ENCODE measurements around the gene SRM.
"Not testable (repeated sequence)": the region's sequence is repeated elsewhere in the genome, so short reads cannot be mapped to it uniquely, and the experiment has no call there.

The SRM gene

GRCh38 chr1:11064942-11065341, 5.1 kb upstream of the SRM start:
- DNase-seq (ENCODE audit: low spot score), result no peak

DNA sequence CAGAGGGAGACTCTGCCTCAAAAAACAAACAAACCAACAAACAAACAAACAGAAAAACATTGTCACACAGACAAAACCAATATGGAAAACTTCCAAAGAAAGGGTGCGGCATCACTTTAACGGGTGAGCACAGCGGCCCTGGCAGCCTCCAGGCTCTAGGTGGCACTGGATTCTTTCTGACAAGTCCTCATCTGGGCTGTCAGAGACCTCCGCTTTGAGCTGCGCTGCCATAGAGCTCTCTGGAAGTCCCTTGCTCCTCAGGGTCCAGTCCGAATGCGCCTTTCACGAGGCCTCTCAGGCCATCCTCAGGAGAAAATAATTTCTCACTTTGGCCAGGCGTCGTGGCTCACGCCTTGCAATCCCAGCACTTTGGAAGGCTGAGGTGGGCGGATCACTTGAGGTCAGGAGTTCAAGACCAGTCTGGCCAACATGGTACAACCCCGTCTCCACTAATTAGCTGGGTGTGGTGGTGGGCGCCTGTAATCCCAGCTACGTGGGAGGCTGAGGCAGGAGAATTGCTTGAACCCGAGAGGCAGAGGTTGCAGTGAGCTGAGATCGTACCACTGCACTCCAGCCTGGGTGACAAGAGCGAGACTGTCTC, 4.2 kb upstream of the SRM start:
- not testable (repeated sequence) for DNase-seq (ENCODE audit: low spot score)

- peak; percentile 31 for DNase-seq (ENCODE audit: low spot score)
These were observed 3.2 kb upstream of the SRM start for GRCh38 chr1:11062965-11063401.

DNA sequence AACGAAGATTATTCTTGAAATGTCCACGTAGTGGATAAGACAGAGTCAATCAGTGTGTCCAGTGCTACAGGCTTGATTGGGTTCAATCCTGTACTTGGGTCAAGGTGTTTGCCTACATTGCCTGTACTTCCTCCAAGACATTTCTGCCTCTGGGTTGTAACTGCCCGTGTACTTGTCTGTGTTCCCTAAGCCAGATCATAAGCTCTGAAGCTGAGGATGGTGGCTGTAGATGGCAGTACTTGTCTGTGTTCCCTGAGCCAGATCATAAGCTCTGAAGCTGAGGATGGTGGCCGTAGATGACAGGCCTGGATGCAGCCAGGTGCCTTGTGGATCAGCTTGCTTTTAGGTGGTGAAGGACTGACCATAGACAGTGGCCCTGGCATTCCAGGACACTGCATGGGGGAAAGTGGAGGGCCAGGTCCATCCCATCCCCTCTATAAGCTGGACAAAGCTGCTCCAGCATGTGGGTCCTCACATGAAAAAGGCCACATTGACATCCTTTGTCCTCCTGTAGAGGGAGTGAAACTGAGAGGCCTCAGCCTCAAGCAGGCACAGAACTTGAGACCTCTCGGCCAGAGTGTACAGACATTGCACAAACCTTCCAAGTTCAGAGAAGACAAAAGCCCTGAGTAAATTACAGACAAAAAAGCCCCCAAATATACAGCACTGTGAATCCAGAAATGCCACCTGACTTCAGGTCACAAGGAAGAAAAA, 2.0 kb upstream of the SRM start:
- no peak for DNase-seq (ENCODE audit: low spot score)

GRCh38 chr1:11059155-11059967, 457 bp downstream of the SRM start:
- DNase-seq (ENCODE audit: low spot score), result no peak

- DNase-seq (ENCODE audit: low spot score), result no peak
These were observed 1.1 kb downstream of the SRM start for GRCh38 chr1:11058595-11059154.

DNA sequence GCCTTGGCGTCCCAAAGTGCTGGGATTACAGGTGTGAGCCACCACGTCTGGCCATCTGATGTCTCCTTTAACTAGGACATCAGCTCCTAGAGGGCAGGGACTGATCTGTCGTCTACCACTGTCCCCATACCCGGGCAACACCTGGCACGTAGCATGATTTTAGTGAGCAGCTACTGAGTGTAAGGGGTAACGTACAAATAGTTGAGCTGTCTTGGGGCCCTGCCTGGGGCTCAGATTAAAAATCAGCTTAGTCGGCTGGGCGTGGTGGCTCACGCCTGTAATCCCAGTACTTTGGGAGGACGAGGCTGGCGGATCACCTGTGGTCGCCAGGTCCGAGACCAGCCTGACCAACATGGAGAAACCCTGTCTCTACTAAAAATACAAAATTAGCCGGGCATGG, 1.8 kb downstream of the SRM start:
- no peak for DNase-seq (ENCODE audit: low spot score)

GRCh38 chr1:11057477-11057876, 2.3 kb downstream of the SRM start:
- DNase-seq (ENCODE audit: low spot score), result no peak

- DNase-seq (ENCODE audit: low spot score), result no peak
These were observed 3.3 kb downstream of the SRM start for GRCh38 chr1:11056504-11056903.

DNA sequence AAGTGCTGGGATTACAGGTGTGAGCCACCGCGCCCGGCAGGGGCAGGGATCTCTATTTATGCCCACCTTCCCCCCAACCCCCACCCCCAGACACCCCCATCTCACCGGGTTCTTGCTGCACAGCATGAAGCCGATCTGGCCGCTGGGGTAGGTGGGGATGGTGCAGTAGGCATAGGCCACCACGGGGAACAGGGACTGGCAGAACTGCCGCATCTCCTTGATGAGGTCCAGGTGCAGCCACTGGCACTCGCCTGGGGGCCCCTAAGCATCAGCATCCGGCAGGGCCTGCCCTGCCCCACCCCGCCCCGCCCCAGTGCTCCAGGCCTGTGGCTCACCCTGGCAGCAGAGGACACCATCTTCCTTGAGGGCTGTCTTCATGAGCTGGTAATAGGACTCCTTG, 4.1 kb downstream of the SRM start:
- DNase-seq (ENCODE audit: low spot score), result no peak

DNA sequence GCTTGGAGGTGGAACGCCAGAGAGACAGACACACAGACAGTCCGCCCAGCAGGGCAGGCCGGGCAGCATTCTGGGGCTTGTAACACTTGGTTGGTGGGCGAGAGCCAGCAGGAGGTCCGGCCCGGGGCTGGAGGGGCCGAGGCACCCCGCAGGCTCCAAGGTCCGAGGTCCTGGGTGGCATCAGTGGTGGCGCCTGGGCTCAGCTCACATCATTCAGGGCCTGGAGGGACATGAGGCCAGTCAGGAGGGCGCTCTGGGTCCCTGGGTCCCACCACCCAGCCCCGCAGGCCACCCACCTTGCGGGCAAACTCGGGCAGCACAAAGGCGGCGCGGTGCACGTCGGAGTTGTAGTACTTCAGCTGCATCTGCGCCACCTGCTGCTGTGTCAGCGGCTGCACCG, 5.2 kb downstream of the SRM start:
- no peak for DNase-seq (ENCODE audit: low spot score)

GRCh38 chr1:11054181-11054580, 5.6 kb downstream of the SRM start:
- DNase-seq (ENCODE audit: low spot score), result no peak

GRCh38 chr1:11053758-11054137, 6.1 kb downstream of the SRM start:
- no peak for DNase-seq (ENCODE audit: low spot score)

- DNase-seq (ENCODE audit: low spot score), result no peak
These were observed 6.7 kb downstream of the SRM start for GRCh38 chr1:11052839-11053757.

GRCh38 chr1:11051781-11052511, 7.9 kb downstream of the SRM start:
- no peak for DNase-seq (ENCODE audit: low spot score)

DNA sequence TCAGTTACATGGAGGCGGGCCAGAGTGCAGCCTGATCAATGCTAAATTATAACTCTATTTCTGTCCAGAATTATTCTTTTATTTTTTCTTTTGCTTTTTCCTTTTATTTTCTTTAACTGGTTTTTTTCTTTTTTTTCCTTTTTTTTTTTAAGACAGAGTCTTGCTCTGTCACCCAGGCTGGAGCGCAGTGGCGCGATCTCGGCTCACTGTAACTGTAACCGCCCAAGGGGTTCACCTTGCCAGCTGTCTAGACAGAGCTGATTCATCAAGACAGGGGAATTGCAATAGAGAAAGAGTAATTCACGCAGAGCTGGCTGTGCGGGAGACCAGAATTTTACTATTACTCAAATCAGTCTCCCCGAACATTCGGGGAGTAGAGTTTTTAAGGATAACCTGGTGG, 8.7 kb downstream of the SRM start:
- DNase-seq (ENCODE audit: low spot score), result not testable (repeated sequence)

- no peak for DNase-seq (ENCODE audit: low spot score)
These were observed 13.0 kb downstream of the SRM start, which contains the start of gene MASP2 for GRCh38 chr1:11046625-11047365. TSS of gene MASP2 (minus strand) at chr1:11047239. CDS start at chr1:11047207, 32 bp downstream.

DNA sequence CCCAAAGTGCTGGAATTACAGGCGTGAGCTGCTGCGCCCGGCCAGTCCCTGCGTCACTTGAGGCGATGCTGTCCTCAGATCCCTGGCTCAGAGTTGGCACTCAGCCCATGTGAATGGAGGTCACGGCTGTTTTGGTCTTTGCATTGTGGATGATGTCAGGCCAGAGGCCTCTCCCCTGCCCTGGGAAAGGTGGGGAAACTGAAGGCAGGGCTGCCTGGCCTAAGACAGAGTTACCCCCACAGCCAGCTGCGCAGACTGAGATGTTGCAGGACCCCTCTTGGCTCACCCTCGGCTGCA, 13.6 kb downstream of the SRM start:
- DNase-seq (ENCODE audit: low spot score), result no peak

DNA sequence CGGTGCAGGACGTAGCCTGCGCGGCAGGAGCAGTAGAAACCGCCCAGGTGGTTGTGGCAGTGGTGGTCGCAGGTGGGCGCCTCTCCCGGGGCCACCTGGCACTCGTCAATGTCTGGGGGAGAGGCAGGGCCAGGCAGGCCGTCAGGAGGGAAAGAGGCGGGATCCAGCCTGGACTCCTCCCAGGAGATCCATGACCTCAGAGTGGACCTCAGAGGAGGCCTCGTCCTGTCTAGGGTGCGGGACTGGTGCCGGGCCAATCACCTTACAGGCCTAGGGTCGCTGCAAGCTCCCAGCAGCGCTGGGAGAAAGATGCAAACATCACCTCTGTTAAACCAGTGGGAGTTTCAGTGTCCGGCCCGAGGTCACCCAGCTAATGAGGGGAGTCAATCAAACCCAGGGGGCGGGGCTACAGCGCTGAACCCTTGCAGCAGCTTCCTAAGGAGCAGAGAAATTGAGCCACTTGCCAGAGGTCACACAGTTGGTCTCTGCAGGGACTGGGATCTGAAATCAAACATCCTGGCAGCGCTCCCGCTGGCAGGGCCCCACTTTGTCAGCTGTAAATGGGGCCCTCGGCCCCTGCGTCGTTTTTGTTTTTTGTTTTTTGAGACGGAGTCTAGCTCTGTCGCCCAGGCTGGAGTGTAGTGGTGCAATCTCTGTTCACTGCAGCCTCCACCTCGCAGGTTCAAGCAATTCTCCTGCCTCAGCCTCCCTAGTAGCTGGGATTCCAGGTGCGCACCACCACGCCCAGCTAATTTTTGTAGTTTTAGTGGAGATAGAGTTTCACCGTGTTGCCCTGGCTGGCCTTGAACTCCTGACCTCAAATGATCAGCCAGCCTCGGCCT, 14.2 kb downstream of the SRM start:
- no peak for DNase-seq (ENCODE audit: low spot score)

Measured in kidney tubule cell (primary cell).